H1 (cell line): ENCODE measurements around the gene ACLY. TPM values are rescaled to one million over a fixed set of nuclear protein-coding genes. Genes with fewer than 3 reads are reported as not detected.

Experiments used
- CTCF ChIA-PET: fragments of 300-600 bp; sonication (Branson Sonifier 250); formaldehyde crosslinking; loops from one replicate; lab custom pipeline; 2021; ENCODE audit not compliant: partially characterized antibody; lab: Charles Lee
- POLR2A ChIA-PET: fragments of 300-600 bp; sonication (Branson Sonifier 250); formaldehyde crosslinking; loops from one replicate; lab custom pipeline; 2021; ENCODE audit warnings: inconsistent platforms; ENCODE audit not compliant: partially characterized antibody; lab: Charles Lee
- DNase-seq, 2 experiments: peaks; one replicate each; pipeline versions ENCODE4 v3.0.0 to v3.0.0-alpha.2; 2010 to 2022; ENCODE audit warnings: low spot score in 2 of 2, low read depth in 1 of 2, mixed read lengths in 1 of 2
- FAIRE-seq: peaks from 2 replicates; lab custom pipeline; 2011; peaks lifted over from hg19 to GRCh38; lab: Jason Lieb, UNC
- H2AFZ ChIP-seq: 2 replicates; pipeline ENCODE4 v1.8.1; 2012; ENCODE audit warnings: low read length, inconsistent platforms
- H2AK5ac ChIP-seq: 2 replicates; pipeline ENCODE4 v1.6.1; 2013; ENCODE audit warnings: low read depth, low read length
- H2BK120ac ChIP-seq: replicated peaks from 2 replicates; pipeline ENCODE3; 2013; ENCODE audit warnings: low read depth, low read length, inconsistent platforms
- H2BK12ac ChIP-seq: 2 replicates; pipeline ENCODE4 v1.6.1; 2013; ENCODE audit warnings: low read depth, low read length
- H2BK15ac ChIP-seq: 2 replicates; pipeline ENCODE4 v1.6.1; 2013; ENCODE audit warnings: low read length
- H2BK20ac ChIP-seq: 2 replicates; pipeline ENCODE4 v1.6.1; 2013; ENCODE audit warnings: low read length
- H2BK5ac ChIP-seq: 2 replicates; pipeline ENCODE4 v1.6.1; 2013; ENCODE audit warnings: low read depth, low read length
- H3K14ac ChIP-seq: 2 replicates; pipeline ENCODE4 v1.6.1; 2013; ENCODE audit warnings: inconsistent platforms; ENCODE audit not compliant: insufficient read length
- H3K18ac ChIP-seq: 2 replicates; pipeline ENCODE4 v1.6.1; 2013; ENCODE audit warnings: low read length; ENCODE audit errors: extremely low read depth
- H3K23ac ChIP-seq: 2 replicates; pipeline ENCODE4 v1.6.1; 2013; ENCODE audit warnings: inconsistent platforms; ENCODE audit not compliant: insufficient read length
- H3K23me2 ChIP-seq: 2 replicates; pipeline ENCODE4 v1.6.1; 2013; ENCODE audit warnings: low read depth, low read length
- H3K27ac ChIP-seq: 2 replicates; pipeline ENCODE4 v1.6.1; 2011; ENCODE audit warnings: low read depth, low read length, inconsistent platforms
- H3K27me3 ChIP-seq, 4 experiments: replicated peaks in 1 of 4; 1 replicate in 1 of 4; 2 replicates in 3 of 4; pipeline versions ENCODE4 v1.6.1 to v1.8.1; 2011 to 2013; ENCODE audit warnings: low read length in 3 of 4, mild to moderate bottlenecking in 3 of 4, inconsistent platforms in 2 of 4, mixed read lengths in 2 of 4, moderate library complexity in 1 of 4; ENCODE audit not compliant: control insufficient read depth in 3 of 4, insufficient read depth in 3 of 4; ENCODE audit errors: extremely low read depth in 1 of 4
- H3K36me3 ChIP-seq, 4 experiments: 2 replicates each; pipeline versions ENCODE4 v1.6.1 to v1.8.1; 2011 to 2013; ENCODE audit warnings: mild to moderate bottlenecking in 4 of 4, low read length in 3 of 4, moderate library complexity in 2 of 4, control low read depth in 1 of 4, inconsistent platforms in 1 of 4; ENCODE audit not compliant: insufficient read depth in 4 of 4, control insufficient read depth in 2 of 4
- H3K4ac ChIP-seq: replicated peaks from 2 replicates; pipeline ENCODE3; 2013; ENCODE audit warnings: low read length, low read depth, mixed read lengths, inconsistent platforms; ENCODE audit not compliant: insufficient read length
- H3K4me1 ChIP-seq, 4 experiments: replicated peaks in 1 of 4; 1 replicate in 1 of 4; 2 replicates in 3 of 4; pipeline versions ENCODE4 v1.6.1 to v1.8.1; 2011 to 2013; ENCODE audit warnings: low read length in 3 of 4, inconsistent platforms in 2 of 4, mixed read lengths in 1 of 4; ENCODE audit not compliant: insufficient read depth in 4 of 4, control insufficient read depth in 3 of 4
- H3K4me2 ChIP-seq, 2 experiments: 2 replicates each; pipeline versions ENCODE4 v1.6.1 to v1.8.1; 2011 to 2013; ENCODE audit warnings: low read depth in 2 of 2, low read length in 2 of 2, control low read depth in 1 of 2, inconsistent platforms in 1 of 2, mild to moderate bottlenecking in 1 of 2; ENCODE audit not compliant: insufficient read depth in 1 of 2
- H3K4me3 ChIP-seq, 4 experiments: fragments of 200-600, 300-600 bp in 1 of 4; sonication (generic), shearing (Covaris generic), sonication (Bioruptor Twin) in 1 of 4; 2 replicates each; pipeline versions ENCODE4 v1.5.1 to v1.8.1; 2011 to 2016; ENCODE audit warnings: low read length in 4 of 4, low read depth in 3 of 4, control low read depth in 2 of 4, inconsistent platforms in 2 of 4, mild to moderate bottlenecking in 2 of 4, mixed read lengths in 1 of 4, moderate library complexity in 1 of 4; ENCODE audit not compliant: insufficient read depth in 2 of 4; ENCODE audit errors: extremely low read depth in 1 of 4
- H3K56ac ChIP-seq: replicated peaks from 2 replicates; pipeline ENCODE3; 2013; ENCODE audit warnings: low read depth, mild to moderate bottlenecking, mixed read lengths, low read length, inconsistent platforms; ENCODE audit not compliant: insufficient read length
- H3K79me1 ChIP-seq: 2 replicates; pipeline ENCODE4 v1.6.1; 2013; ENCODE audit warnings: low read depth, low read length, control low read depth
- H3K79me2 ChIP-seq, 2 experiments: 2 replicates each; pipeline versions ENCODE4 v1.6.1 to v1.8.1; 2012 to 2013; ENCODE audit warnings: low read length in 2 of 2, mild to moderate bottlenecking in 2 of 2, inconsistent platforms in 1 of 2; ENCODE audit not compliant: insufficient read depth in 2 of 2, control insufficient read depth in 1 of 2
- H3K9ac ChIP-seq, 4 experiments: replicated peaks in 1 of 4; 1 replicate in 1 of 4; 2 replicates in 3 of 4; pipeline versions ENCODE4 v1.6.1 to v1.8.1; 2011 to 2013; ENCODE audit warnings: low read depth in 3 of 4, low read length in 3 of 4, control low read depth in 2 of 4, mild to moderate bottlenecking in 2 of 4, moderate library complexity in 2 of 4, inconsistent platforms in 1 of 4; ENCODE audit errors: extremely low read depth in 1 of 4
- H3K9me3 ChIP-seq, 2 experiments: 2 replicates each; pipeline versions ENCODE4 v1.6.1 to v1.8.1; 2012 to 2013; ENCODE audit warnings: mild to moderate bottlenecking in 2 of 2, moderate library complexity in 2 of 2, control low read depth in 1 of 2, inconsistent platforms in 1 of 2, low read depth in 1 of 2, low read length in 1 of 2, mixed read lengths in 1 of 2; ENCODE audit not compliant: insufficient read depth in 2 of 2
- H4K20me1 ChIP-seq, 2 experiments: replicated peaks in 1 of 2; 2 replicates each; pipeline versions ENCODE3 to v1.8.1; 2011 to 2013; ENCODE audit warnings: inconsistent platforms in 2 of 2, low read length in 2 of 2, mild to moderate bottlenecking in 1 of 2; ENCODE audit not compliant: insufficient read depth in 2 of 2, control insufficient read depth in 1 of 2
- H4K5ac ChIP-seq: 2 replicates; pipeline ENCODE4 v1.6.1; 2013; ENCODE audit warnings: low read length, low read depth, mixed read lengths, inconsistent platforms; ENCODE audit not compliant: insufficient read length
- H4K8ac ChIP-seq: 2 replicates; pipeline ENCODE4 v1.8.0; 2013; ENCODE audit warnings: mild to moderate bottlenecking, moderate library complexity, low read length, inconsistent platforms; ENCODE audit not compliant: insufficient read depth; ENCODE audit errors: extremely low read depth
- H4K91ac ChIP-seq: replicated peaks from 2 replicates; pipeline ENCODE3; 2013; ENCODE audit warnings: low read length, mixed read lengths, inconsistent platforms; ENCODE audit not compliant: insufficient read length
- E2F6 ChIP-seq: IDR thresholded peaks from 2 replicates; pipeline ENCODE4 v1.6.1; 2012; ENCODE audit warnings: inconsistent platforms
- POU5F1 ChIP-seq: IDR thresholded peaks from 2 replicates; pipeline ENCODE4 v1.6.1; 2011; ENCODE audit warnings: low read depth, mild to moderate bottlenecking, low read length, moderate library complexity
- WGBS, 2 experiments: shearing (Covaris generic) in 1 of 2; methylation state at CpG; one replicate each; pipeline versions ENCODE4 v1.1.6 to v1.1.7; 2013 to 2015; ENCODE audit warnings: low lambda C conversion rate in 2 of 2, mixed read lengths in 2 of 2, inconsistent platforms in 1 of 2, low coverage in 1 of 2, missing lambda C conversion rate in 1 of 2; ENCODE audit not compliant: insufficient replicate concordance in 2 of 2, insufficient coverage in 1 of 2, insufficient read length in 1 of 2; ENCODE audit errors: extremely low coverage in 1 of 2, missing lambda C conversion rate in 1 of 2; 5-methylcytosine and 5-hydroxymethylcytosine counted together
- polyA plus RNA-seq, 7 experiments: library from polyadenylated mRNA; depleted of rRNA in 3 of 7; stranded (reverse) in 5 of 7; unstranded in 2 of 7; fragments of >200 nt in 5 of 7; fragments of 200-250 nt in 2 of 7; gene quantifications; 1 replicate in 5 of 7; 2 replicates in 1 of 7; 4 replicates in 1 of 7; pipeline versions ENCODE4 v1.2.1 to v1.2.3, GENCODE V29; 2011 to 2013; ENCODE audit warnings: missing spikeins in 2 of 7, mixed read lengths in 2 of 7
- total RNA-seq: library from RNA; stranded (reverse); fragmentation: NEBNext Ultra II Directional; extraction: Animal tissue kit (Norgen Biotek cat#: 25700); gene quantifications from 2 replicates; pipeline ENCODE4 v1.2.1, GENCODE V29; 2021

The ACLY gene
- total and polyA plus RNA-seq, 2 of the 8 experiments (the other 6 are each of a cell fraction or from before 2014, with no cell fraction given) = 167 to 393 TPM

DNA sequence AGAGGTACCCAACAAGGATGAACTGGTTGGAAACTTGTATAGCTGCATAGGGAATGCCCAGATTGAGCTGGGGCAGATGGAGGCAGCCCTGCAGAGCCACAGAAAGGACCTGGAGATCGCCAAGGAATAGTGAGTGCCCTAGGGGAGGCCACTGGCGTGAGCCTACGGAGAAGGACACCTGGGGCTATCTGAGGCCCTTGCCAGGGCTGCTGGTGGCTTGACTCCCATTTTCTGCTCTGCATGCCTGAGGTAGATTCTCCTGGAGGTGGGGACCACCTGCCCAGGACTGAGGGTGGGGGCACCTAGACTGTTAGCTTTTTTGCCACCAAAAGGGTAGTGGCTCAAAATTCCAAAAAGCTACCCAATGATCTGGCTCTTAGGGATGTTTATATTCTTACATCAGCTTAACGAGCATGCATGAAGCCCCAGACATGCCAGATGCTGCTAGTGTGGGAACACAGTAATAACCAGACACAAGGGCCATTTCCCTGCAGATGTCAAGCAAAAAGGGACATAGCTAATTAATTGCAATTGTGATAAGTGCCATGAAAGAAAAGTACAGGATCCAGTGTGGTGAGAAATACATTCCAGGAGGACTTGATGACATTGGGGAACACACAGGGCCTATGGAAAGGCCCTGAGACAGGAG, 20.4 kb upstream of the ACLY start:
- Histone ChIP-seq H3K27me3 (no peaks in the 10 kb centered on the region), H4K8ac (no peak overlapping the region), H3K4me1 (no peaks in the 10 kb centered on the region), H2BK5ac (no peak overlapping the region), H2BK120ac (no peak overlapping the region), H3K36me3 (peaks cover 0 to 3% (median 0%) of the 10 kb centered on the region in 4 experiments; a peak in 2 of 8 replicates), H4K5ac (no peak overlapping the region), H3K79me2 (no peaks in the 10 kb centered on the region), H2AK5ac (no peak overlapping the region), H2BK20ac (no peak overlapping the region), H3K9me3 (no peaks in the 10 kb centered on the region), H3K14ac (no peak overlapping the region), H3K23me2 (0 out of 2 replicates have a peak, but pooled peaks cover 2% of the 10 kb centered on the region), H2BK15ac (no peak overlapping the region), H3K9ac (no peak overlapping the region), H3K18ac (no peak overlapping the region), H3K4me3 (no peak overlapping the region), H3K4me2 (no peak overlapping the region), H4K20me1 (no peaks in the 10 kb centered on the region), H2AFZ (no peak overlapping the region), H4K91ac (no peak overlapping the region), H3K79me1 (no peaks in the 10 kb centered on the region), H3K23ac (no peak overlapping the region), H3K27ac (no peak overlapping the region), H3K56ac (no peak overlapping the region), H3K4ac (no peak overlapping the region), H2BK12ac (no peak overlapping the region)
- POLR2A ChIA-PET = interaction anchor here (1.0 to 2.5 kb wide), 7 partner anchors 9 to 251 kb away, joined by 3 to 9 read pairs (median 6); partner anchors contain the start of genes ACLY and ODAD4
- WGBS, 2 experiments = 91% methylated on average over 4 of the region's 4 CpGs; no CpG with 5 or more reads in 1 of the 2 experiments
- DNase-seq (no peak), FAIRE-seq (no peak)
- CTCF ChIA-PET = interaction anchor here (1.0 to 2.7 kb wide), 4 partner anchors 10 to 193 kb away, joined by 3 to 11 read pairs (median 6); no protein-coding TSS in a partner anchor
- TF ChIP-seq POU5F1 (no peak), E2F6 (no peak)
